Activated naive CD4-positive, alpha-beta T cell treated with anti-CD3 and anti-CD28 coated beads, Interleukin-2, amount 10 ng/mL, durations not matched to agents 7 days and 5 days (primary cell): ENCODE measurements around the gene HSD11B2.

Experiments
- CTCF ChIA-PET: fragments of 350-600 bp; sonication (Branson Sonifier 250); formaldehyde crosslinking; loops from one replicate; lab custom pipeline; 2021; ENCODE audit warnings: antibody characterized with exemption; lab: Charles Lee
- DNase-seq: peaks from one replicate; pipeline ENCODE4 v3.0.0-alpha.2; 2020
- H3K27ac Mint-ChIP-seq: one replicate; pipeline ENCODE4 v1.8.0; 2021; ENCODE audit warnings: mild to moderate bottlenecking, moderate library complexity, mixed read lengths
- H3K27me3 Mint-ChIP-seq: one replicate; pipeline ENCODE4 v1.8.0; 2021; ENCODE audit warnings: mild to moderate bottlenecking, mixed read lengths
- H3K36me3 Mint-ChIP-seq: one replicate; pipeline ENCODE4 v1.8.0; 2021; ENCODE audit warnings: mixed read lengths
- H3K4me1 Mint-ChIP-seq: one replicate; pipeline ENCODE4 v1.8.0; 2021; ENCODE audit warnings: mixed read lengths
- H3K4me3 Mint-ChIP-seq: one replicate; pipeline ENCODE4 v1.8.0; 2021; ENCODE audit warnings: mild to moderate bottlenecking, moderate library complexity, mixed read lengths
- H3K9me3 Mint-ChIP-seq: one replicate; pipeline ENCODE4 v1.8.0; 2021; ENCODE audit warnings: mixed read lengths

The HSD11B2 gene

DNA sequence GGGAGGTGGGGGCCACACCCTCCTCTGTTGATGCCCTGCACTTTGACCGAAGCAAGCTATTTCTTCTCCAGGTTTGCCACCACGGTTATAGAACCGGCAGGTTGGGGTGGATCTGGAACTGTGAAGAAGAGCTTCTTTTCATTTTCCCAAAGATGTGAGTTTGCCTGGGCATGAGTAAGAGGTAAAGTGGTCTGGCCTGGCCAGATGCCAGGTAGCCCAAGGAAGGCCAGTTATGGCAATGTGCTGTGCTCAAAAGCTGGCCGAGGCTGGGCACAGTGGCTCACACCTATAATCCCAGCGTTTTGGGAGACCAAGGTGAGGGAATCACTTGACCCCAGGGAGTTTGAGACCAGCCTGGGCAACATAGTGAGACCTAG, 31.3 kb downstream of the HSD11B2 start:
- CTCF ChIA-PET = interaction anchor here (2.5 to 5.9 kb wide), 2 partner anchors 15 to 35 kb away, joined by 12 to 49 read pairs; no protein-coding TSS in a partner anchor
- Mint-ChIP-seq H3K36me3 (peaks cover 5% of the 10 kb centered on the region), H3K9me3 (no peaks in the 10 kb centered on the region), H3K27ac (no peak overlapping the region), H3K4me3 (no peak overlapping the region), H3K4me1 (peaks cover 5% of the 10 kb centered on the region), H3K27me3 (no peaks in the 10 kb centered on the region)
- DNase-seq = no peak

DNA sequence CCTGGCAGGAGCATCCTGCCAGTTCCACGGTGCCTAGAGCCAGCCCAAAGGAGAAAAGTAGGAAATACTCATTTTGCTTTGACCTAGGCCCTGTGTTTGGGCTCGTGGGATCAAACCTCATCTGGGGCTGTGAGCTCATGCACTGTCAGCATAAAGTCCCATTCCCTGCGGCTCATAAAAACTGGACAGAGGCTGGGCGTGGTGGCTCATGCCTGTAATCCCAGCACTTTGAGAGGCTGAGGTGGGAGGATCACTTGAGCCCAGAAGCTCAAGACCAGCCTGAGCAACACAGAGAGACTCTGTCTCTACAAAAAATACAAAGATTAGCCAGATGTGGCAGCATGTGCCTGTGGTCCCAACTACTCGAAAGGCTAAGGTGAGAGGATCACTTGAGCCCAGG, 32.1 kb downstream of the HSD11B2 start:
- peaks cover 5% of the 10 kb centered on the region for H3K36me3 Mint-ChIP-seq
- no peaks in the 10 kb centered on the region for H3K9me3 Mint-ChIP-seq
- H3K4me1 Mint-ChIP-seq = peaks cover 5% of the 10 kb centered on the region
- no peak overlapping the region for H3K27ac Mint-ChIP-seq
- H3K4me3 Mint-ChIP-seq = no peak overlapping the region
- DNase-seq = no peak
- H3K27me3 Mint-ChIP-seq = no peaks in the 10 kb centered on the region
- CTCF ChIA-PET = interaction anchor here (1.6 to 5.9 kb wide), 3 partner anchors 15 to 35 kb away, joined by 3 to 49 read pairs (median 12); no protein-coding TSS in a partner anchor

DNA sequence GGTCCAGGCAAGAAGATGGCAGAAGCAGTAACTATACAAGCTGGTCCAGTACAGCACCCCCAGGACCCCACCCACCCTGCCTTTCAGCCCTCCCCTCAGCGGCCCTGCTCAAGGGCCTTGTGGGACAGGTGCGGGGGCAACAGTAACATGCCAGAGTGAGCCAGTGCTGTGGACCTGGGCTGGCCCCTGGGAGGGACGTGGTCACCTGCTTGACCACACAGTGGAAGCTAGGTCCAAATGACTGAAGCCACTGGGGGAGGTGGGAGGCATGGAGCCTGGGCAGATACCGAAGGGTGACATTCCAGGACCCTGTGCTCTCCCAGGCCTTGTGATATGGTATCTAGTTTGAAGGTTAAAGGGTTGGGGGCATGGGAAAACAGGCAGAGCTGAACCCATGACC, 32.8 kb downstream of the HSD11B2 start:
- H3K9me3 Mint-ChIP-seq = no peaks in the 10 kb centered on the region
- H3K36me3 Mint-ChIP-seq = peaks cover 5% of the 10 kb centered on the region
- H3K4me1 Mint-ChIP-seq = peaks cover 5% of the 10 kb centered on the region
- CTCF ChIA-PET = interaction anchor here (0.6 to 5.9 kb wide), 6 partner anchors 11 to 43 kb away, joined by 3 to 49 read pairs (median 5); partner anchors contain the start of gene ATP6V0D1
- no peak for DNase-seq
- no peaks in the 10 kb centered on the region for H3K27me3 Mint-ChIP-seq
- no peak overlapping the region for H3K27ac Mint-ChIP-seq
- H3K4me3 Mint-ChIP-seq = no peak overlapping the region

DNA sequence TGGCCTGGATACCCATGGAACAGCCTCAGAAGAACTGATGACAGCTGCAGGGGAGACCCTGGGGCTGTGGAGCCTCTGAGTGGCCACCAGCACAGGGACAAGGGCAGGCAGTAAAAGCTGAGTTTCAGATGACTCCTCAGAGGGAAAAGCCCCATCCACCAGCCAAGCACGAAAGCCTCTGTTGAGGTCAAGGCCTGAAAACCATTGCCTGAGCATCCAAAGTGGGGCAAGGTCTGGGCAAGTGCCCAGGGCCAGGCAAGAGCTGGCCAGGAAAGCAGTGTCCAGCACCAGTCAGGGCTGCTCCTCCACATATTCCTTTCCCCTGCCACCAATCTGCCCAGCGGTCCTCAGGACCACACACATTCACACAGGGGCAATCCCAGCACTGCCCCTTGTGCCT, 33.6 kb downstream of the HSD11B2 start:
- H3K36me3 Mint-ChIP-seq = peaks cover 5% of the 10 kb centered on the region
- H3K27ac Mint-ChIP-seq = no peak overlapping the region
- H3K4me1 Mint-ChIP-seq = peaks cover 5% of the 10 kb centered on the region
- H3K4me3 Mint-ChIP-seq = no peak overlapping the region
- no peaks in the 10 kb centered on the region for H3K27me3 Mint-ChIP-seq
- no peaks in the 10 kb centered on the region for H3K9me3 Mint-ChIP-seq
- CTCF ChIA-PET = interaction anchor here (1.4 to 5.9 kb wide), 7 partner anchors 12 to 41 kb away, joined by 3 to 49 read pairs (median 5); partner anchors contain the start of gene ATP6V0D1
- DNase-seq = no peak

DNA sequence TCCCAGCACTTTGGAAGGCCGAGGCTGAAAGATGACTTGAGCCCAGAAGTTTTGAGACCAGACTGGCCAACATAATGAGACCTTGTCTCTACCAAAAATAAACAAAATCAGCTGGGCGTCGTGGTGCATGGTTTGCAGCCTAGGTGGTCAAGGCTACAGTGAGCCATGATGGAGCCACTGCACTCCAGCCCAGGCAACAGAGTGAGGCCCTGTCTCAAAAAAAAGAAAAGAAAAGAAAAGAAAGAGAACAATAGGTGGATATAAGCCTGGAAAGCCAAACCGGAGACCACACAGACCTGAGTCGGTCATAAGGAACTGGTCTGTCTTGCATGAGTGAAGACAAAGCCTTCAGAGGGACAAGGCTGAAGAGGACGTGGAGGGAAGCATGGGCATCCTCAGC, 35.7 kb downstream of the HSD11B2 start:
- Mint-ChIP-seq H3K4me3 (no peak overlapping the region), H3K4me1 (peaks cover 5% of the 10 kb centered on the region), H3K27ac (no peak overlapping the region), H3K9me3 (no peaks in the 10 kb centered on the region), H3K27me3 (no peaks in the 10 kb centered on the region), H3K36me3 (peaks cover 3% of the 10 kb centered on the region)
- CTCF ChIA-PET = interaction anchor here (1.2 to 5.9 kb wide), 6 partner anchors 10 to 206 kb away, joined by 3 to 49 read pairs (median 5); no protein-coding TSS in a partner anchor
- no peak for DNase-seq

DNA sequence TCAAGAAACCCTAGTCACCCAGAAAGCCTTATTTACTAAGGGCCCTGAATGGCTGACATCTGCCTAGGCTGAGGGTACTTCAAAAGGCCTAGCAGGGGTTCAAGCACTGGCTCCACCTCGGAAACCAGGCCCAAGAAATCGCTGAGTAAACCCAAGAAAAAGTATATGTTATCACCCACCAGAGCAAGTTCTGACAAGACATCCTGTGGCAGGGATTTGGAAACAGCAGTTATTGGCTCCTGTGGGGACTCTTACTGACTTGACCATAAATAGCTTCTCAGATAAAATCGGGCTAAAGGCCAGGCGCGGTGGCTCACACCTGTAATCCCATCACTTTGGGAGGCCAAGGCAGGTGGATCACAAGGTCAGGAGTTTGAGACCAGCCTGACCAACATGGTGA, 37.8 kb downstream of the HSD11B2 start:
- no peaks in the 10 kb centered on the region for H3K27me3 Mint-ChIP-seq
- H3K36me3 Mint-ChIP-seq = no peaks in the 10 kb centered on the region
- CTCF ChIA-PET = interaction anchor here (1.6 to 1.8 kb wide), 2 partner anchors 12 to 41 kb away, joined by 4 to 13 read pairs; no protein-coding TSS in a partner anchor
- no peaks in the 10 kb centered on the region for H3K9me3 Mint-ChIP-seq
- DNase-seq = no peak
- no peak overlapping the region for H3K4me3 Mint-ChIP-seq
- peaks cover 5% of the 10 kb centered on the region for H3K4me1 Mint-ChIP-seq
- H3K27ac Mint-ChIP-seq = no peak overlapping the region

DNA sequence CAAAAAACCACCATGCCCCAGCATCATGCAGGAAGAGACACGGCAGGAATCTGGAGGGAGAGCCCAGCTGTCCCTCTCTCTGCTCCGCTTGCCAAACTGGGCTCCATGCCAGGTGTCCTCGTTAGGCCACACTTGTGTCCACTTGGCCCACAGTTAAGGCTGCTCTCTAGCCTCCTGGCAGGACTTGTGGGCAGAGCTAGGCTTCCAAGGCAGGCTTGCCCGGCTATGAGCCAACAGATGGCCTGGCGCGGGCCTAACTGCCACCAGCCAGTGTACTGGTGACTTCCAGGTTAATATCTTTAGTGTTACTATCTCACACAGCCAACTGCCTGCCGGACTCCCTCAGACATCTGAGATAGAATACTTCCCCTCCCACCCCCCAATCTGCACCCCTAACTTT, 39.4 kb downstream of the HSD11B2 start:
- CTCF ChIA-PET = interaction anchor here (1.0 kb wide), 1 partner anchor 42 kb away, joined by 5 read pairs; no protein-coding TSS in a partner anchor
- H3K27ac Mint-ChIP-seq = no peak overlapping the region
- peaks cover 3% of the 10 kb centered on the region for H3K4me1 Mint-ChIP-seq
- no peaks in the 10 kb centered on the region for H3K27me3 Mint-ChIP-seq
- no peak overlapping the region for H3K4me3 Mint-ChIP-seq
- H3K36me3 Mint-ChIP-seq = no peaks in the 10 kb centered on the region
- H3K9me3 Mint-ChIP-seq = no peaks in the 10 kb centered on the region
- DNase-seq = no peak

DNA sequence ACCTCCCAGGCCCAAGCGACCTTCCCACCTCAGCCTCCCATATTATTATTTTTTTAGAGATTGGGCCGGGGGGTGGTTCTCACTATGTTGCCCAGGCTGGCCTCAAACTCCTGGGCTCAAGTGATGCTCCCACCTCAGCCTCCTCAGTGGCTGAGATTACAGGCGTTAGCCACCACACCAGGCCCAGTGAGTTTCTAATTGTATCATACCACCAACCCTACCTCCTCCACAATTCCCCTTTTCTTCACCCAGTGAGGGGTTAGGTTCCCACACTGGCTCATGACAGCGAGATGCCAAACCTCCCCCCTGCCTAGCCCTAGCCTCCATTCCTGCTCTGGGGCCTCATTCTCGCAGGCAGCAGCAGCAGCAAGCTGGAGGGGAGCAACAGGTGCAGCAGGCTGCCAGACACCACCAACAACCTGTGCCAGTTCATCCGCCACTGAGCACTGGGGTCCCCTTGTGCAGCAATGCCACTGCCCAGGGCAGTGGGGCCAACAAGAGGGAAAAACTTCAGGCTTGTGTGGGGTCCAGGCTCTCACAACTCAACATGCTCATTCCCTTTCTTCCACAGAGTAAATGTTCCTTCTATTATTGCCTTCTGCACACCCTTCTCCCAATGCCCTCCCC, 41.0 kb downstream of the HSD11B2 start:
- Mint-ChIP-seq H3K36me3 (no peaks in the 10 kb centered on the region), H3K27me3 (no peaks in the 10 kb centered on the region), H3K4me3 (no peak overlapping the region), H3K4me1 (no peaks in the 10 kb centered on the region), H3K9me3 (no peaks in the 10 kb centered on the region), H3K27ac (no peak overlapping the region)
- DNase-seq = no peak
- CTCF ChIA-PET = no interaction called here

DNA sequence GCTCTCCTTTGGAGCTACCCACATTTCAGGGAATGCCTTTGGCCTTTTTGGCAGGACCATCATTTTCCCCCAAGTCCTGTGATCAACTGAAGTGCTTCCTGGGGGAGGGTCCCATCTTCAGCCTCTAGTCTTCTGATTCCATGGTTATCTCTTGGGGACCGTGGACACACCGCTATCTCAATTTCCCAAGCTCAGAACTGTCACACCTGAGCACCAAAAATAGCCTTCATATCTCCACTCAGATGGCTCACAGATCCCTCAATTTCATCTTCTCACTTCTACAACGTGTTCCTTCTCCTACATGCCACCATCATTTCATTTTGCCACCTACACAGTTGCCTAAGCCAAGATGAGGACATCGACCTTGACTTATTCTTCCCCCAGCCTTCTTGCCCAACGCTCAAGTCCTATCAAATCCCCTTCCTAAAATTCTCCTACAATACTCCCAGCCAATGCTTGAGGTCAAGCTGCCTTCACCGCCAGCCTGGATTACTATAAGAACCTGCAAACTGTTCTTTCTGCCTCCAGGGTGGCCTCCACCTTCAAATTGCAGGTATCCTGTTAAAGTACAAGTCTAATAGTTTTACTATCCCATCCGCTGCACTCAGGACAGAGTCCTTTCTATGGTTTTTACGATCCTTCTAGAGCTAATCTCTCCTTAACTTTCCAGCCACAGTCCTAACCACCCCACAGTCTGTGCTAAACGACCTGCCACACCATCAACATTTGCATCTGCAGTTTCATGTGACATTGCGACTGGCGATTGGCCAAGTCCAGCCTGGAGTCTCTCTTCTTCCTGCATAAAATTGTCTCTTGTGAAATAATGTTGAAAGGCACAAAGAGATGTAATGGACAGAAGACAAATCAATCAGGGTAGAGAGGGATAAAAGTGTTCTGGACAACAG, 43.9 kb downstream of the HSD11B2 start:
- no peaks in the 10 kb centered on the region for H3K9me3 Mint-ChIP-seq
- CTCF ChIA-PET = interaction anchor here (1.6 to 2.0 kb wide), 2 partner anchors 27 to 47 kb away, joined by 4 to 5 read pairs; no protein-coding TSS in a partner anchor
- H3K4me3 Mint-ChIP-seq = no peak overlapping the region
- H3K27ac Mint-ChIP-seq = peak overlapping the region; percentile 26
- H3K27me3 Mint-ChIP-seq = no peaks in the 10 kb centered on the region
- peaks cover 6% of the 10 kb centered on the region for H3K36me3 Mint-ChIP-seq
- peaks cover 15% of the 10 kb centered on the region for H3K4me1 Mint-ChIP-seq
- DNase-seq = no peak

DNA sequence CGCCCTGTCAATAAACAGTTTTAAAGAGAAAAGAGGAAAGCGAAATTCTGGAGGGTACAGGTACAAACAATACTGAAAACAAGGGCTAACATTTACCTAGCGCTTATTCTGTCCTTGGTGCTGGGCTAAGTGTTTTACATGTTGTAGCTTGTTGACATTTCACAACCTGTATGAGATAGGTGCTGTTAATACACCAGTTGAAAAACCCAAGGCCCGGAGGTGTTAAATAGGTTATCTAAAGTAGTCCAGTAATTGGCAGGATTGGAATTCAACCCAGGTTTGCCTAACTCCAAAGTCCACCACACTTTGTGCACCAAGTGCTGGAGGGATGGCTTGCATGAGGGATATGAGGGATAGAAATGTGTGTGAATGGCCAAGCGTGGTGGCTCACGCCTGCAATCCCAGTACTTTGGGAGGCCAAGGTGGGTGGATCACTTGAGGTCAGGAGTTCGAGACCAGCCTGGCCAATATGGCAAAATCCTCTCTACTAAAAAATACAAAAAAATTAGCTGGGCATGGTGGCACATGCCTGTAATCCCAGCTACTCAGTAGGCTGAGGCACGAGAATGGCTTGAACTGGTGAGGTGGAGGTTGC, 47.1 kb downstream of the HSD11B2 start:
- H3K36me3 Mint-ChIP-seq = peaks cover 11% of the 10 kb centered on the region

DNA sequence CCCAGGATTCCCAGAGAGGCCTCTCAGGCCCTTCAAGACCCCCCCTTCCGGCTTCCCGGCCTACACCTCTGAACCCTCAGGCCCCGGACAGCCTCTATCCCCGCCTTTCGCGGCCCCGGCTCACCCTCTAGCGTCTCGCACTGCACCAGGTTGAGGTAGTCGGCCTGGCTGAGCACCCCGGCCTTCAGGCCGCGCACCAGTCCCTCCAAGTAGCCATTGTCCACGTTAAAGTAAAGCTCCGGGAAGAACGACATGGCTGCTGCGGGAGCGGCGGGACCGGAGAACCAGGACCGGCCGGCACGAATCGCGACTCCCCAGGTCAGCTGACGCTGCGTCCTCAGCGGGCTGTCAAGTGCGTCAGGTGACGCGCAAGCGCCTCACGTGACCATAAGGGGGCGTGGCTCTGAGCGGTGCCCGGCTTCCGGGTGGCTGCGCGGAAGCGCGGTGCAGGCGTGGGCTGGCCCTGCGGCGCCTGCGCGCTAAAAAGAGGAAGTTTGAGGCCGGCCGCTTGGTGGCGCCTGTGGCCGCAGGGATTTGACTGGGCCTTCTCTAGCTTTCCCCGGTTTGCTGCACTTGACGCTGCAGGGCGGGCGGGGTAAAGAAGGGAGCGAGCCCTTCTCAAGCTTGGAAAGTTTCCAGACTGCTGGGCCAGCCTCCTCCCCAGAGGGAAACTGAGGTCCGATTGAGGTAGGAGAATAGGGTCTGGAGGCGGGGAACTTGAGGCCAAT, 50.1 kb downstream of the HSD11B2 start, which contains the start of gene ATP6V0D1:
TSS of gene ATP6V0D1 (minus strand) at position 325 of the 728 bp plus-strand sequence. CDS start at position 254, 71 bp downstream.
- peak; percentile 99 for DNase-seq
- Mint-ChIP-seq H3K27ac (peak within 1 kb of the TSS; percentile 97), H3K9me3 (no peaks in the 10 kb centered on the region), H3K4me1 (peaks cover 47% of the 10 kb centered on the region), H3K27me3 (no peaks in the 10 kb centered on the region), H3K36me3 (peaks cover 20% of the 10 kb centered on the region), H3K4me3 (peak within 1 kb of the TSS; percentile 94)
- CTCF ChIA-PET = interaction anchor here (0.7 to 5.4 kb wide), 14 partner anchors 11 to 336 kb away, joined by 3 to 74 read pairs (median 4); partner anchors contain the start of gene NOL3

More for the DNA sequence above, 47.1 kb downstream of the HSD11B2 start:
- Mint-ChIP-seq H3K9me3 (no peaks in the 10 kb centered on the region), H3K4me1 (peaks cover 33% of the 10 kb centered on the region), H3K4me3 (peak overlapping the region; percentile 28), H3K27me3 (no peaks in the 10 kb centered on the region), H3K27ac (no peak overlapping the region)
- no peak for DNase-seq
- CTCF ChIA-PET = interaction anchor here (0.7 to 1.9 kb wide), 2 partner anchors 36 to 528 kb away, joined by 3 to 5 read pairs; no protein-coding TSS in a partner anchor

DNA sequence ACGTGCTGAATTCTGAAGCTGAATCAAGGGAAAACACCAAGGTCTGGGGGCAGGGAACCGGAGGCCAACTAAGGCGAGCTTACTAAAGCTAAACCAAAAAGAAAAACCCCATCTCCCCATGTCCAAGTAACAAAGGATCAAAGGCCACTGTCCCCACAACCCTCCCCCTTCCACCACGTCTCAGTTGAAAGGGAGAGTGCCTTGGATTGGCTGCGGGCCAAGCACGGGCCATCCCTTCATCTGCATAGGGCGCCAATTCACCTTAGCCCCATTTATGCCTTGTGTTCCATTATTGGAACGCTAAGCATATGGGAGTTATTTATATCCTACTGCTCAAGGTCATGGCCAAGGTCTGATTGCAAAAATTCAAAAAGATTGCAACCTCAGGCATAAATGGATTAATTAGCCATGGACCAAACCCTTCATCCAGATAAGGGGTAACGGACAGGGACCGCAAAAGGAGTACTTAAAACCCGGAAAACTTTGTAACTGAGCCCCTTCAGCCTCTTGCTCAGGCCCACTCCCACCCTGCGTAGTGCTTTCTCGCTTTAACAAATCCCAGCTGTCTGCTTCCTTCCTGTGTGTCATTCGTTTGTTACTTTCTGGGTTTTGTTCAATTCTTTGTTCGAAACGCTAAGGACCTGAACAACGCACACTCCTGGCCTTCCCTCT, 50.8 kb downstream of the HSD11B2 start:
- H3K4me1 Mint-ChIP-seq = peaks cover 47% of the 10 kb centered on the region
- H3K36me3 Mint-ChIP-seq = peaks cover 20% of the 10 kb centered on the region
- no peaks in the 10 kb centered on the region for H3K9me3 Mint-ChIP-seq
- H3K27me3 Mint-ChIP-seq = no peaks in the 10 kb centered on the region
- H3K4me3 Mint-ChIP-seq = peak overlapping the region; percentile 94
- CTCF ChIA-PET = interaction anchor here (0.7 to 5.4 kb wide), 13 partner anchors 11 to 335 kb away, joined by 3 to 74 read pairs (median 4); no protein-coding TSS in a partner anchor
- H3K27ac Mint-ChIP-seq = peak overlapping the region; percentile 97
- peak; percentile 70 for DNase-seq
